Anterior cingulate cortex (tissue), 58 donors: Measurements from ENCODE around the gene TSPEAR.
"Not testable (repeated sequence)": the region's sequence is repeated elsewhere in the genome, so short reads cannot be mapped to it uniquely, and the experiment has no call there.

Experiments
- DNase-seq, 58 donors: peaks; one replicate each; lab custom pipeline; 2025; lab: John Stamatoyannopoulos, UW

The TSPEAR gene

GRCh38 chr21:44596068-44596725 lies 115.2 kb downstream of the TSPEAR start:
- no peak for DNase-seq

- no peak for DNase-seq
These were observed 115.8 kb downstream of the TSPEAR start for GRCh38 chr21:44595524-44595923.

GRCh38 chr21:44594406-44594916 lies 116.9 kb downstream of the TSPEAR start:
- DNase-seq, result no peak

- no peak for DNase-seq
These were observed 117.6 kb downstream of the TSPEAR start for GRCh38 chr21:44593598-44594405.

- DNase-seq, result no peak
These were observed 118.7 kb downstream of the TSPEAR start, which contains the start of gene KRTAP10-6 for GRCh38 chr21:44592446-44593311. TSS of gene KRTAP10-6 (minus strand) at chr21:44592505. CDS start at chr21:44592484, 21 bp downstream.

- not testable (repeated sequence) for DNase-seq
These were observed 119.6 kb downstream of the TSPEAR start for GRCh38 chr21:44591801-44592130.

GRCh38 chr21:44590897-44591800 lies 120.2 kb downstream of the TSPEAR start:
- not testable (repeated sequence) for DNase-seq

- DNase-seq, result no peak
These were observed 121.1 kb downstream of the TSPEAR start for GRCh38 chr21:44590311-44590721.

GRCh38 chr21:44589586-44590305 lies 121.6 kb downstream of the TSPEAR start:
- DNase-seq, result no peak

GRCh38 chr21:44589094-44589493 lies 122.3 kb downstream of the TSPEAR start:
- no peak for DNase-seq

- DNase-seq, result no peak
These were observed 125.5 kb downstream of the TSPEAR start for GRCh38 chr21:44585892-44586291.

GRCh38 chr21:44583800-44584147 lies 127.6 kb downstream of the TSPEAR start:
- no peak for DNase-seq

GRCh38 chr21:44583089-44583799 lies 128.1 kb downstream of the TSPEAR start:
- DNase-seq, result peak in 1 of 58 donors; percentile 6

- DNase-seq, result no peak
These were observed 129.3 kb downstream of the TSPEAR start for GRCh38 chr21:44582055-44582454.

GRCh38 chr21:44581158-44581557 lies 130.2 kb downstream of the TSPEAR start:
- DNase-seq, result no peak

- DNase-seq, result not testable (repeated sequence)
These were observed 131.0 kb downstream of the TSPEAR start, which contains the start of gene KRTAP10-5 for GRCh38 chr21:44580231-44580821. TSS of gene KRTAP10-5 (minus strand) at chr21:44580604. CDS start at chr21:44580578, 26 bp downstream.

GRCh38 chr21:44579833-44580144 lies 131.6 kb downstream of the TSPEAR start:
- DNase-seq, result no peak
